Nephron progenitor cell (in vitro differentiated cells): ENCODE results near the gene KIF3B.

Experiments used
- DNase-seq: peaks from one replicate; pipeline ENCODE4 v3.0.0; 2021
- H3K27ac Mint-ChIP-seq: 2 replicates; pipeline ENCODE4 v1.8.0; 2021; ENCODE audit warnings: mild to moderate bottlenecking, moderate library complexity, mixed read lengths
- H3K27me3 Mint-ChIP-seq: 2 replicates; pipeline ENCODE4 v1.8.0; 2021; ENCODE audit warnings: mild to moderate bottlenecking, low read depth, mixed read lengths; ENCODE audit not compliant: poor library complexity
- H3K36me3 Mint-ChIP-seq: 2 replicates; pipeline ENCODE4 v1.8.0; 2021; ENCODE audit warnings: low read depth, mixed read lengths
- H3K4me1 Mint-ChIP-seq: 2 replicates; pipeline ENCODE4 v1.8.0; 2021; ENCODE audit warnings: mixed read lengths
- H3K4me3 Mint-ChIP-seq: 2 replicates; pipeline ENCODE4 v1.8.0; 2021; ENCODE audit warnings: mild to moderate bottlenecking, moderate library complexity, mixed read lengths
- H3K9me3 Mint-ChIP-seq: 2 replicates; pipeline ENCODE4 v1.8.0; 2021; ENCODE audit warnings: mild to moderate bottlenecking, moderate library complexity, mixed read lengths
- TF ChIP-seq, protein P1 (sequence below): fragments of 200-600 bp; sonication (generic); IDR thresholded peaks from 2 replicates; pipeline ENCODE4 v1.5.0; 2021; ENCODE audit warnings: antibody characterized with exemption

The KIF3B gene

DNA sequence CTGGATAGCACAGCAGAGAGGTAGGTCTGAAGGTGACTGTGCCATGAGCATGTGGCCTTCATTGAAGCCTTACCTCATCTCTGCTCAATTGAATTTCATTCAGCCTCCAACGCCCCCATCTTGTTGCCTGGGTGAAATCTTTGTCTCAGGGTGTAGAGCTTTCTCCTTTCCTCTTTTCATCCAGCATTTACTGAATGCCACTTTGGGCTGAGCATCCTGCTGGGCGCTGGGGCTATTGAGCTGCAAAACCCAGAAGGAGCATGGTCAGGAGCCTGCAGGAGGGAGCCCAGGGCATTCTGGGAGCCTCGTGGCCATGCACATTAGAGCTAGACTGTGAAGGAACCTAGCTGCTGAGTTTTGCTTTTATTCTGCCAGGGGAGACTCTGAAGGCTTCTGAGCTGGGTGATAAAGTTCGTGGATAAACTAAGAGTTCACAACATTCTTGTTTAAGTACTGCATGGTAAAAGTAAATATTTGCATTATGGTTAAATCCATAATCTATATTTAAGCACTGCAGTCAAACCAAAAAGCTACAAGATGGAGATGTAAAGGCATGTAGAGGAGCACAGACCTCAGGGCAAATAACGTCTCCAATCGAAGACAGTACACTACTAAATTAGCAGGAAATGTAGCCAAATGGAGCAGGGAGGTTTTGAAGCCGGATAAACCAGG, 67.5 kb downstream of the KIF3B start:
- no peak overlapping the region for H3K27ac Mint-ChIP-seq
- DNase-seq, result no peak
- peaks cover 4% of the 10 kb centered on the region for H3K27me3 Mint-ChIP-seq
- no peaks in the 10 kb centered on the region for H3K9me3 Mint-ChIP-seq
- no peak overlapping the region for H3K4me3 Mint-ChIP-seq
- no peaks in the 10 kb centered on the region for H3K36me3 Mint-ChIP-seq
- TF ChIP-seq, protein P1, sequence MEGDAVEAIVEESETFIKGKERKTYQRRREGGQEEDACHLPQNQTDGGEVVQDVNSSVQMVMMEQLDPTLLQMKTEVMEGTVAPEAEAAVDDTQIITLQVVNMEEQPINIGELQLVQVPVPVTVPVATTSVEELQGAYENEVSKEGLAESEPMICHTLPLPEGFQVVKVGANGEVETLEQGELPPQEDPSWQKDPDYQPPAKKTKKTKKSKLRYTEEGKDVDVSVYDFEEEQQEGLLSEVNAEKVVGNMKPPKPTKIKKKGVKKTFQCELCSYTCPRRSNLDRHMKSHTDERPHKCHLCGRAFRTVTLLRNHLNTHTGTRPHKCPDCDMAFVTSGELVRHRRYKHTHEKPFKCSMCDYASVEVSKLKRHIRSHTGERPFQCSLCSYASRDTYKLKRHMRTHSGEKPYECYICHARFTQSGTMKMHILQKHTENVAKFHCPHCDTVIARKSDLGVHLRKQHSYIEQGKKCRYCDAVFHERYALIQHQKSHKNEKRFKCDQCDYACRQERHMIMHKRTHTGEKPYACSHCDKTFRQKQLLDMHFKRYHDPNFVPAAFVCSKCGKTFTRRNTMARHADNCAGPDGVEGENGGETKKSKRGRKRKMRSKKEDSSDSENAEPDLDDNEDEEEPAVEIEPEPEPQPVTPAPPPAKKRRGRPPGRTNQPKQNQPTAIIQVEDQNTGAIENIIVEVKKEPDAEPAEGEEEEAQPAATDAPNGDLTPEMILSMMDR, result no peak
- H3K4me1 Mint-ChIP-seq, result peaks cover 5% of the 10 kb centered on the region

DNA sequence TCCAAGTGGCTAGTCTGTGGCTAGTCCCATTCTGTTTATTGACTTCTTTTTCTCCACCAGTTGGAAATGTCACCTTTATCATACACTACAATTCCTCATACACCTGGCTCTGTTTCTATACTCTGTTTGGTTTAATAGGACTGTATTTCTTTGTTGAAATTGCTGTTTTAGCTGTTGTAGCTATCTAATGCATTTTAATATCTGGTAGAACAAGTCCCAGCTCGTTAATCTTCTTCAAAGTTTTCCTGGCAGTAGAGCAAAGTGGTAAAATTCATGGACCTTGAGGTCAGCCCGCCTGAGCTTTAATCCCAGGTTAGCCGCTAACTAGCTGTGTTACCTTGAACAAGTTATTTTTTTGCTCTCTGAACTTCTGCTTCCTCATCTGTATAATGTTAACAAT, 70.8 kb downstream of the KIF3B start:
- TF ChIP-seq, protein P1, result no peak
- H3K36me3 Mint-ChIP-seq, result no peaks in the 10 kb centered on the region
- H3K4me3 Mint-ChIP-seq, result no peak overlapping the region
- H3K9me3 Mint-ChIP-seq, result no peaks in the 10 kb centered on the region
- no peak for DNase-seq
- peaks cover under 1% of the 10 kb centered on the region for H3K27me3 Mint-ChIP-seq
- no peak overlapping the region for H3K27ac Mint-ChIP-seq
- H3K4me1 Mint-ChIP-seq, result peaks cover 5% of the 10 kb centered on the region

DNA sequence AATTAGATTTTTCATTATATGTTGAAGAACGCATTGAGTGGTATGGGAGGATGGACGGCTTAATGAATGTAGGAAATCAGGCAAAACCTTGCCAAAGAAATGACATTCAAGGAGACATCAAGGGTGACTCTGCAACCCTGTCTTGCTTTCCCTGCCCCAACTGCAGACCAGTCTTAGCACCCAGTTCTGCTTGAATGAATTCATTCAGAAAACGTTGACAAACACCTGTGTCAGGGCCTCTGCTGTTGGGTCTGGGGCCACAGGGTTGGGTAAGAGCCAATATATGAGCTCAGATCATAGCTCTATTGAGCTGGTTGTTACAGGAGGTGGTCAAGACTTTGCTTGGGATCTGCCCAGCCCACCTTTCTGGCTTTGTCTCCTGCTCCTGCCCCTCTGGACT, 73.0 kb downstream of the KIF3B start:
- no peak overlapping the region for H3K27ac Mint-ChIP-seq
- no peaks in the 10 kb centered on the region for H3K9me3 Mint-ChIP-seq
- H3K36me3 Mint-ChIP-seq, result no peaks in the 10 kb centered on the region
- TF ChIP-seq, protein P1, result no peak
- H3K4me3 Mint-ChIP-seq, result no peak overlapping the region
- peaks cover 4% of the 10 kb centered on the region for H3K27me3 Mint-ChIP-seq
- no peak for DNase-seq
- no peaks in the 10 kb centered on the region for H3K4me1 Mint-ChIP-seq

DNA sequence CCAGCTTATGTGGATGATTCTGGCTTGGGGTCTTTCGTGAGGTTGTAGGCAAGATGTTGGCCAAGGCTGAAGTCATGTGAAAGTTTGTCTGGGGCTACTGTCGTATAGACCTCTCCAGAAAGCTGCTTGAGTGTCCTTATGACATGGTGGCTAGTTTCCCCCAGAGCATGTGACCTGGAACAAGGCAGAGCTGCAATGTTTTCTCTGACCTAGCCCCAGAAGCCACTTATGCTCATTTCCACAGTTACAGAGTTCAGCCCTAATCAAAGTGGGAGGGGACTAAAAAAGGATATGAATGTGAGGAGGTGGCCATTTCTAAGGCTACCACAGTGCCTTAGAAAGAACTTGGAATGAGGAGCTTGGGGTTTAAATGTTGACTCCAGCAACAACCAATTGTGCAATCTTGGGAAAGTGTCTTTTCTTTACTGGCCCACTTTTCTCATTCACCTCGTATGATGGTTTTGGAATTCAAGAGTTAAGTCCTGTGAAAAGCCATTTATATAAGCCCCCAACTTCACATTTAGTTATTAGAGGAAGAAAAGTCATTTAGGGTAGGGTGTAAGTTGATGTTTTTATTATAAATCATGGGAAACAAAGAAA, 74.8 kb downstream of the KIF3B start:
- no peaks in the 10 kb centered on the region for H3K9me3 Mint-ChIP-seq
- H3K36me3 Mint-ChIP-seq, result no peaks in the 10 kb centered on the region
- H3K27me3 Mint-ChIP-seq, result peaks cover 4% of the 10 kb centered on the region
- peaks cover 4% of the 10 kb centered on the region for H3K4me1 Mint-ChIP-seq
- no peak overlapping the region for H3K27ac Mint-ChIP-seq
- TF ChIP-seq, protein P1, result no peak
- no peak overlapping the region for H3K4me3 Mint-ChIP-seq
- DNase-seq, result no peak

DNA sequence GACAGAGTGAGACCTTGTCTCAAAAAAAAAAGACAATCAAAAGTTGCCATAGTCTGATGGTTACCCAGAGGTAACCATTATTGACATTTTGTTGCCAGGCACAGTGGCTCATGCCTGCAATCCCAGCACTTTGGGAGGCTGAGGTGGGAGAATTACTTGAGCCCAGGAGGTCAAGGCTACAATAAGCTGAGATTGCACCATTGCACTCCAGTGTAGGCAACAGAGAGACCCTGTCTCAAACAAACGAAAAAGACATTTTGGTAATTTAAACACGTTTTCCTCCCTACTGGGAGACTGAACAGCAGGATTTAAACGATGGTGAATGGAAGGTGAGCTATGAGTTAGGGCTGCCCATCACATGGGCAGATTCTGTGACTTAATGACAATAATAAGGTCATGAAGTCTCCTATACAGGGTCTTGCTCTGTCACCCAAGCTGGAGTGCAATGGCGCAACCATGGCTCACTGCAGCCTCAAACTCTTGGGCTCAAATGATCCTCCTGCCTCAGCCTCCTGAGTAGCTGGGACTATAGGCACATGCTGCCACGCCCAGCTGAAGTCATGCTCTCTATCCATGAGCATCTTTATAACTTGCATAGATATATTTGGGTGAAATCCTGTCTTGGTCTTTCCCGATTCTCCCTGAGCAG, 76.5 kb downstream of the KIF3B start:
- Mint-ChIP-seq H3K27me3 (peaks cover 4% of the 10 kb centered on the region), H3K27ac (no peak overlapping the region), H3K36me3 (no peaks in the 10 kb centered on the region), H3K4me3 (no peak overlapping the region), H3K4me1 (peaks cover 9% of the 10 kb centered on the region), H3K9me3 (no peaks in the 10 kb centered on the region)
- no peak for DNase-seq
- TF ChIP-seq, protein P1, result no peak
